Stimulated activated CD4-positive, alpha-beta T cell treated with anti-CD3 and anti-CD28 coated beads, TNF-alpha, amount 100 ng/mL, for 4 hours (primary cell): ENCODE measurements around the gene SIN3A.
"Not testable (repeated sequence)": the region's sequence is repeated elsewhere in the genome, so short reads cannot be mapped to it uniquely, and the experiment has no call there.

ENCODE experiments used
- DNase-seq, 3 experiments: peaks; one replicate each; pipeline ENCODE4 v3.0.0-alpha.2; 2020; ENCODE audit warnings: low read depth in 3 of 3

The SIN3A gene

GRCh38 chr15:75335705-75336355, 115.7 kb downstream of the SIN3A start, which contains the start of gene COMMD4:
COMMD4 (plus strand) TSS chr15:75336063; CDS start chr15:75336090, 27 bp downstream.
- peak; percentile 36 to 70 (median 47) for DNase-seq

- DNase-seq, result no peak
Measured at GRCh38 chr15:75335313-75335704, 116.2 kb downstream of the SIN3A start.

- not testable (repeated sequence) for DNase-seq
Measured at GRCh38 chr15:75333654-75334419, 117.7 kb downstream of the SIN3A start.

GRCh38 chr15:75332093-75332492, 119.4 kb downstream of the SIN3A start:
- not testable (repeated sequence) for DNase-seq

- no peak for DNase-seq
Measured at GRCh38 chr15:75329571-75329970, 121.9 kb downstream of the SIN3A start.

- no peak for DNase-seq
Measured at GRCh38 chr15:75328493-75329314, 122.8 kb downstream of the SIN3A start.

GRCh38 chr15:75327491-75327890, 124.0 kb downstream of the SIN3A start:
- no peak for DNase-seq

- DNase-seq, result no peak
Measured at GRCh38 chr15:75327005-75327404, 124.5 kb downstream of the SIN3A start.

- DNase-seq, result no peak
Measured at GRCh38 chr15:75325922-75326321, 125.6 kb downstream of the SIN3A start.

- DNase-seq, result no peak
Measured at GRCh38 chr15:75321711-75322110, 129.8 kb downstream of the SIN3A start.
